ENCODE results near the gene KIAA0825.

The KIAA0825 gene

DNA sequence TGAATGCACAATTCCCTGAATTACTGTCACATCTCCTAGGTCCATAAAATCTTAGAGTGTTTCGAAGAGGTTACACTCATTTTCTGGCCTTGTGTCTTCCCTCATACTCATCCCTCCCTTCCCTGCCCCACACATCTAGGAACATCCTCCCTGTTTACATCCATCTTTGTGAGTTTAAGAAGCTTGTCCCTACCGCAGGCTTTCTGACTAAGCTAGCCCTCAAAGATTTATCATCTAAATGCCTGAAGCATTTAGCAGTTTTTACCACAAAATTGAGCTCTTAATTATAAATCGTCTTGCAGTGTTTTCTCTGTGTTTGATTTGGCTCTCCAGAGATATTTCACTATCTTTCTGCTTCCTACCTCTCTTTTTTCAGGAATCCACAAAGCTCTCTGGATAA, 374.8 kb downstream of the KIAA0825 start:
- no peak for DNase-seq (ENCODE audit: low read depth, low spot score)

- no peak for DNase-seq (ENCODE audit: low read depth, low spot score)
These were observed 377.3 kb downstream of the KIAA0825 start for GRCh38 chr5:94240993-94241651.

DNA sequence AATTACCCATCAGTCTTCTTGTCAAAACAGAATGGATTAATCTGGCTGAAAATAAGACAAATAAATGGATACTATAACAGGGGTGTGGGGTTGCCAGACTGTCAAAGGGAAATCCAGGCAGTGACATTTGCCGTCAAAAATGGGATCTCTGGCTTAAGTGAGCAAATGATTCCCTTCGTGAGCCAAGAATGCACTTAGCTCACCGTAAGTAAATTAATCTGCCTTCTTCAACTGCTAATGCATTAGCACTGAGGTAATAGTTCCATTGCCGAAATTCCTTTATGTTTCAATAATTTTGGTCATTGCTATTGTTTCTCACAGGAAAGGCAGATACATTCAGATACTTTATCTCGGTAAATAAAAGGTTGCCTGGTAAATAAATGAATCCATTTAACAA, 377.8 kb downstream of the KIAA0825 start:
- DNase-seq (ENCODE audit: low read depth, low spot score), result no peak

GRCh38 chr5:94240134-94240533, 378.3 kb downstream of the KIAA0825 start:
- no peak for DNase-seq (ENCODE audit: low read depth, low spot score)

DNA sequence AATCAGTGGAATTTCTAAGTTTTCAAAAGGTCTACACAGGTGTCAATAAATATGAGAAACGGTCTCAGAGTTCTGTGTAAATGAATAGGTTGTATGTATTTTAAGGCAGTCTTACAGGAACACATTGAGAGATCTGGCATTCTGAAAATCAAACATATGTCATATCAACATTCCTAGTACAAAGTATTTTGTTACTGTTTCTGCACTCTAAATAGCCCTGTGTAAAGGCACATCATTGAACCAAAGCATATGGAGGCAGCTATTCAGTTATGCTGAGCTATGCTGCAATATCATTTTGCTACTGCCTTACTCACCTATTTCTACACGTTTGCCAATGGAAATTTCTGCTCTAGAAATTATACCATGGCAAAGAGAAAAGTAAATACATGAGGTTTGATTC, 379.1 kb downstream of the KIAA0825 start:
- DNase-seq (ENCODE audit: low read depth, low spot score), result no peak

DNA sequence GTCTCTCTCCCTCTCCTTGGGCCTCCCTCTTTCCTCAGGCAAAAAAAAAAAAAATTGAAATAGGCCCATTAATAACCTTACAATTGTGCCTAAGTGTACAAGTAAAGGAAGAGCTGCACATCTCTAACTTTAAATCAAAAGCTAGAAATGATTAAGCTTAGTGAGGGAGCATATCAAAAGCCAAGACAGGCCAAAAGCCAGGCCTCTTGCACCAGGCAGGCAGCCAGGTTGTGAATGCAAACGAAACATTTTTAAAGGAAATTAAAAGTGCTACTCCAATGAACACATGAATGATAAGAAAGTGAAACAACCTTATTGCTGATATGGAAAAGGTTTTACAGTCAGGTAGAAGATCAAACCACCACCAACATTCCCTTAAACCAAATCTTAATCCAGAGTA, 383.4 kb downstream of the KIAA0825 start:
- no peak for DNase-seq (ENCODE audit: low read depth, low spot score)

- no peak for DNase-seq (ENCODE audit: low read depth, low spot score)
These were observed 389.6 kb downstream of the KIAA0825 start for GRCh38 chr5:94228791-94229190.

GRCh38 chr5:94223235-94223634, 395.2 kb downstream of the KIAA0825 start:
- no peak for DNase-seq (ENCODE audit: low read depth, low spot score)

- DNase-seq (ENCODE audit: low read depth, low spot score), result no peak
These were observed 400.0 kb downstream of the KIAA0825 start for GRCh38 chr5:94218374-94218773.

DNA sequence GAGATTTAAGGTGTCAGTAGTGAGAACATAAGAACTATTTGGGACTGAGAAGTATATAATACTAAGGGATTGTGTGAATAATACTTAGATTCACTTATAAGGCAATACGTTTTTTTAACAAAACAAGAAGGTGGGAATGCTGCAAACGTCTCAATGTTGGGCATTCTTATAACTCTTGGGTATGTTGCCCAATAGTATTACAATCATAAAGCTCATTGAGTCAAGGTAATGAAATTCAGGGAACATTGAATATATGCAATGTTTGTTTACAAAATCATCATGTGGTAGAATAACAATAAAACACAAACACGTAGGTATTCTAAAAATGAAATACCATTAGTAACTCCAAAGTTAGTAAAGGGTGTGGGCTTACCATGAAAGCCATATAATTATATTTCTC, 400.7 kb downstream of the KIAA0825 start:
- DNase-seq (ENCODE audit: low read depth, low spot score), result no peak

DNA sequence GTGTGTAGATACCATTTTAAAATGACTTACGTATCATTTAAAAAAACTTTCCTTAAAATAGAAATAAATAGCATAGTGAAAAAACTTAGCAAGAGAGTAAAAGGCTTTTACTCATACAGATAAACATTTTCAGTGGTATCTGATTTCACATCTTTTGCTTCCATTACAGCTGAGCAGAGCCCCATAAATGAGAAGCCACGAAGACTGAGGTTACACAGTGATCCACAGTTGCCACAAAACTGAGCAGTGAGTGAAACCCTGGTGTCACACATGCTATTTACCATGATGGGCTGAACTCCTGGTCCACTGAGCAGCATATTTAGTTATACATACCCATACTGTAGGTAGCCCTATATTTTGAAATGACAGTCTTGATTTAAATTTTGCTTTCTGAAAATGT, 401.2 kb downstream of the KIAA0825 start:
- no peak for DNase-seq (ENCODE audit: low read depth, low spot score)

- DNase-seq (ENCODE audit: low read depth, low spot score), result no peak
These were observed 405.9 kb downstream of the KIAA0825 start for GRCh38 chr5:94212476-94212875.

DNA sequence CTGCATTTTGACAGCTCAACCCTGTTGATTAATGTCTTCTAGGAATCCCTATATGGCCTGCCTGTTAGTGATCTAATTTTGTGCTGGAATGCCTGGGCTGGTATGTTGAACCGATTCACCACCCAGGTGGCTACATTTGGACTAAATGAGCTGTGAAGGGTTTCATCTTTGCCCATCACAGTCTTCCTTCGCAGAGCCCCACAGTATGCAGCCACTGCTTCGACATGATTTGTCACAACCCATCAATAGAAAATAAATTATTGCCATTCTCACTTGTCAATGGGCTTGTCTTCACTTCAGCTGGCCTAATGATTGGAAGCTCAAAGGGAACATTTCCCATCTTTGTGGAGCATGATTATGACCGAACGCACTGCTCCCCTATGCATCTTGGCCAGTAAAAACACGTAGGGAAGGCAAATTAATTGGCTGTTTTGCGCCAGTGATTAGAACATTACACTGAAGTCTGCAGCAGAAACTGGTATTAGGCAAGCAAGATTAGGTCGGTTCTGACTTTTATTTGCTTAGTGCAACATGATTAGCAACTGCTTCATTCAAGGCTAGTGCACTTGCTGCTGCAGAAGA, 408.5 kb downstream of the KIAA0825 start:
- DNase-seq (ENCODE audit: low read depth, low spot score), result no peak

- DNase-seq (ENCODE audit: low read depth, low spot score), result no peak
These were observed 409.1 kb downstream of the KIAA0825 start for GRCh38 chr5:94209272-94209671.

GRCh38 chr5:94199566-94199965, 418.8 kb downstream of the KIAA0825 start:
- DNase-seq (ENCODE audit: low read depth, low spot score), result no peak

GRCh38 chr5:94197970-94198369, 420.4 kb downstream of the KIAA0825 start:
- no peak for DNase-seq (ENCODE audit: low read depth, low spot score)

DNA sequence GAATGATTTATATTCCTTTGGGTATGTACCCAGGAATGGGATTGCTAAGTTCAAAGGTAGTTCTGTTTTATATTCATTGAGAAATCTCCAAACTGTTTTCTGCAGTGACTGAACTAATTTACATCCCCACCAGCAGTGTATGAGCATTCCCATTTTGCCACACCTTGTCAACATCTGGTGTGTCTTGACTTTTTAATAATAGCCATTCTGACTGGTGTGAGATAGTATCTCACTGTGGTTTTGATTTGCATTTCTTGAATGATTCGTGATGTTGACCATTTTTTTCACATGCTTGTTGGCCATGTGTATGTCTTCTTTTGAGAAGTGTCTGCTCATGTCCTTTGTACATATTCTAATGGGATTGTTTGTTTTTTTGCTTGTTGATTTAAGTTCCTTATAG, 421.5 kb downstream of the KIAA0825 start:
- no peak for DNase-seq (ENCODE audit: low read depth, low spot score)

DNA sequence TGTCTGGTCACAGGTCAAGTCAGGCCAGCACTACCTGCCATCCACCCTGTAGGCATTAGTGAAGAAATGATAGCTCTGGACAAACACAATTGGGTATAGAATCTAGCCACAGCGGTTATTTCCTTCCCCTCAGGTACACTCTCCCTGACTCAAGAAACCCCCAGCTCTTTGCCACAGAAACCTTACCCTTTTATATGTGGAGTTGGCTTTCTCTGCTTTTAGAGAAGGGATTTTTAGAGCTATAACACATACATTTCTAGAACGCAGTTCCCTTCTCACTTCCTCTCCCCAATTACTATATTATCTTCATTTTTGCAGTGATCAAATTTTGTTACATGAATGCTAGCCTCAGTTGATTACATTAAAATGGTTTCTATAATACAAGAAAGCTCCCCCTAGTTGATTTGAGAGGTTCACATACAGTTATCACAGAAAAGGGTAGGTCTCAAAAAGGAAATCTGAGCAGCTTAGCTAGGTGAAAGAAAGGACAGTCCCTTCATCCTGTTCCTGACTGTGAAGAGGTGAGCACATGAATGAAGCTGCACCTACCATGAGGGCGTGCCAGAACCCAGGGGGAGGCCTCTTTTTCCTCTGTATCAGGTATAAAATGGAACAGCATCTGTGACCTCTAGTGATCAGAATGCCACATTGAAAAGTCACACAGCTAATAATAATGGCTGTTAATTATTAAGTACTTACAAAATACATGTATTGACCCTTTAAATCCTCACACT, 425.6 kb downstream of the KIAA0825 start:
- no peak for DNase-seq (ENCODE audit: low read depth, low spot score)

- no peak for DNase-seq (ENCODE audit: low read depth, low spot score)
These were observed 426.8 kb downstream of the KIAA0825 start for GRCh38 chr5:94191604-94192003.

DNA sequence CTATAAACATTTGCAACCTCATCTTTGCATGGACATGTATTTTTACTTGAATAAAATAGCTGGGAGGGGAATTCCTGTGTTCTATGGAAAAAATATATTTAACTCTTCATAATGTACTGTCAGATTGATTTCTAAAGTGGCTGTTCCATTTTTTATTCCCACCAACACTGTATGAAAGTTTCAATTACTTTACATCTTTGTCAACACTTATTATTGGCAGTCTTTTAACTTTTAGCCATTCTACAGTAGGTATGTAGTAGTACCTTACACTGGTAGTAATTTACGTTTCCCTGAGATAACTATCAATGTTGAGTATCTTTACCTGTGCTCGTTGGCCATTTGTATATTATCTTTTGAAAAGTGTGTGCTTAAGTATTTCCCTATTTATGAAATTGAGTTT, 429.7 kb downstream of the KIAA0825 start:
- no peak for DNase-seq (ENCODE audit: low read depth, low spot score)

GRCh38 chr5:94184870-94185269, 433.5 kb downstream of the KIAA0825 start:
- no peak for DNase-seq (ENCODE audit: low read depth, low spot score)

DNA sequence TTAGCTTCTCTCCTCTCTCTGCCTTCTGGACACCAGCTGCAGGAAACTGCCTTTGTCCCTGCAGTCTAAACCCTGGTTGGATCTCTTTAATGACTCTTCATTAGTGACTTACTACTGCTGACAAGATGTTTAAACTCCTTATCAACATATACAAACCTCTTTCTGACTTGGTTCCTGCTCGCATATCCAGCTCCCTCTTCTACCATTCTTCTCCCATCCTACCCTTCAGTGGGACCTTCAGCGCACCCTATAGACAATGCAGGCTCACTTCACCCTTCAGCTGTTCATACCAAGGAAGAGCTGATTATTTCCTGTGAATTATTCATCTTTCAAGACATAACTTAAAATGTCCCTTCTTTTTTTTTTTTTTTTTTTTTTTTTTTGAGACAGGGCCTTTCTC, 436.5 kb downstream of the KIAA0825 start:
- DNase-seq (ENCODE audit: low read depth, low spot score), result no peak

DNA sequence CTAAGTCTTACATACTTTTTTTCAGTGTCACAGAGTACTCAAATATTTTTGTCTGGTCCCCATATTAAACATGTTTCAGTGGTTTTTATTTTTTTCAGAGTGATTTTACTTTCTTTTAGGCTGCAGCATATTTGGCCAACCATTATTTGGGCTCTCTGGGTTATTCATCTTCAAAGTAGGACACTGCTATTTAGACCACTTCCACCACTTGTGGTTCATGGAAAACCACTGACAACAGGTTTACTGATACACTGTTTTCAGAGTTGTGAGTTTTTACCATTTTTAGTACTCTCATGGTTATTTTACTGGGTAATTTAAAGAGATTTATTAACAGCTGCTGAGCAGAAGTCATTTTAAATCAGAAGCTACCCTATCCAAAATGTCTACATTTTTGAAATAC, 437.6 kb downstream of the KIAA0825 start:
- no peak for DNase-seq (ENCODE audit: low read depth, low spot score)

Data from smooth muscle cell of the brain vasculature (primary cell).